ENCODE measurements around the gene PTPN22. TPM values are rescaled to one million over a fixed set of nuclear protein-coding genes. Genes with fewer than 3 reads are reported as not detected.
A peak's percentile ranks its signal among the peaks of the same experiment; 100 is the strongest.

Gene PTPN22
- total and polyA plus RNA-seq, 9 of the 15 experiments (the other 6 are each of a cell fraction or from before 2014, with no cell fraction given), result 0.45 to 4.6 (median 1.1) TPM

- TF ChIP-seq AFF1 (IDR thresholded peaks at IDR 0.05; ENCODE audit: low read depth in 1 of 2, partially characterized antibody in 2 of 2) (peak in 1 of 2 experiments; percentile 34), HBP1 (CRISPR knock-in tag; IDR thresholded peaks at IDR 0.05) (peak; percentile 60; the same call in 1 of the 2 replicates), ATF4 (CRISPR knock-in tag; IDR thresholded peaks at IDR 0.05) (peak; percentile 46; the same call in 1 of the 2 replicates), NRF1 (conservative IDR thresholded peaks at IDR 0.05 in 1 of 2, IDR thresholded peaks at IDR 0.05 in 1 of 2) (no peak), MAX (CRISPR knock-in tag; IDR thresholded peaks at IDR 0.05) (peak; percentile 72; the same call in 1 of the 2 replicates), SPI1 (IDR thresholded peaks at IDR 0.05; ENCODE audit: borderline replicate concordance, low read depth, low read length) (peak; percentile 27; the same call in 1 of the 2 replicates), ARNT (IDR thresholded peaks at IDR 0.05) (0 out of 4 replicates have a peak, but pooled peaks of 1 of the 2 experiments have one; percentile 30), EHMT2 (IDR thresholded peaks at IDR 0.05) (peak; percentile 39; the same call in 1 of the 2 replicates), E2F5 (CRISPR knock-in tag; IDR thresholded peaks at IDR 0.05) (no peak), E2F4 (CRISPR knock-in tag; IDR thresholded peaks at IDR 0.05; ENCODE audit: low read depth) (peak; percentile 19; the same call in 1 of the 2 replicates), ZNF75A (CRISPR knock-in tag; IDR thresholded peaks at IDR 0.05) (0 out of 2 replicates have a peak, but pooled peaks have one; percentile 17), ETV5 (CRISPR knock-in tag; IDR thresholded peaks at IDR 0.05; ENCODE audit: low read depth) (0 out of 2 replicates have a peak, but pooled peaks have one; percentile 36), ZNF695 (CRISPR knock-in tag; IDR thresholded peaks at IDR 0.05) (peak; percentile 72; the same call in 1 of the 2 replicates), HMBOX1 (IDR thresholded peaks at IDR 0.05) (peak; percentile 60), PHTF2 (CRISPR knock-in tag; IDR thresholded peaks at IDR 0.05) (no peak), OTX1 (CRISPR knock-in tag; IDR thresholded peaks at IDR 0.05) (peak; percentile 57; the same call in 1 of the 2 replicates), SMARCC2 (IDR thresholded peaks at IDR 0.05; ENCODE audit: low read depth) (0 out of 2 replicates have a peak, but pooled peaks have one; percentile 17), ZNF174 (CRISPR knock-in tag; IDR thresholded peaks at IDR 0.05) (no peak), TCF7L2 (IDR thresholded peaks at IDR 0.05; ENCODE audit: low read depth, low read length) (no peak)
These were observed 32.8 kb upstream of the PTPN22 start (continued) for GRCh38 chr1:113904293-113904673.

Data from K562 (cell line).